GM04503 (cell line): Measurements from ENCODE around the gene NEBL.

Experiments used
- DNase-seq: peaks from one replicate; pipeline ENCODE4 v3.0.0-alpha.2; 2012; ENCODE audit warnings: low read depth

The NEBL gene

DNA sequence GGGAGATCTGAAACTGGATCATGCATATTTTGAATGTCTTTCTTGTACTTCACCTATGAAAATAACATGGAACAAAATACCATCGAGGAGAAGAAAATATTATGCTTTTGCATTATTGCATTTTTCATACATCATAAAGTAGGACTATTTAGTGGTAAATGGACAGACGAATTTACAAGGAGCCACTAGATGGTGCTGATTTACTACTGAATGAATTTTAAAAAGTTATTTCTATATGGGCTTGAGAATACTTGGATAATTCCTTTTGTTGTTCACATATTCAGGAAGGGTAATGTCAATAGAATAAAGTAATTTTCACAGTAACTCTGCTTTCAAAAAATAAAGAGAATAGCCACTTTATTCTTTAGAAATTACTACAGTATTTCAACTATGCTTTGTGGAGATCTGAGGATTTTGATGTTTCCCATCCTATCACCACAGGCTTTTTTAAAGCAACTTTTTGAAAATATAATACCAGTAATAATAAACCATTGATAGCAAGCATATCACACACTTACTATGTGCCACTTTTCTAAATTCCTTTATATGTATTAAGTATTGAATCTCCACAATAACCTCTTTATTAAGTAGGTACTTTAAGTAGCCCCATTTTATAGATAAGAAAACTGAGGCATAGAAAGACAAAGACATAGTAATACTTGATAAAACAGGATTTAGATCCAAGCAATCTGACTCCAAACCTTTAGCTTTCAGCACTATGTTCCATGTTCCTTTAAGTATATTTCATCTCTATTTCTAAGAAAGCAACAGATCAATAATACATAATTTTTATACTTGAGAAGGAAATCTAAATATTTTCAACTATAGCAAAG is 38.6 kb downstream of the NEBL start:
- peak; percentile 1 for DNase-seq

DNA sequence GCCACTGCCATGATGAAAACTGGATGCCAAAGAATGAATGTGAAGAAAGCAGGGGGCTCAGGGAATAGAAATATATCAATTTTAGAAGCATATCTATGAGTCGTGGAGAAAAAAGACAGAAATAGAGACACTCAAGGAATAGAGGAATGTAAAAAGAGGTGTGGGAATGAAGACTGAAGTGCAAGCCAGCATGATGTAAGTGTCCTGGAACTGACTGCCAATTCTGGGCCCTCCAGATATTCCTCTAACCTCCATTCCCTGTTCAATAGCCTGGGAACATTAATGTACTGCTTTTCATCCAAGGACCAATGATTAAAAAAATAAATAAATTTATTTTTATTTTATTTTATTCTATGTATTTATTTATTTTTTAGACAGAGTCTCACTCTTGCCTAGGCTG is 40.6 kb downstream of the NEBL start:
- no peak for DNase-seq

DNA sequence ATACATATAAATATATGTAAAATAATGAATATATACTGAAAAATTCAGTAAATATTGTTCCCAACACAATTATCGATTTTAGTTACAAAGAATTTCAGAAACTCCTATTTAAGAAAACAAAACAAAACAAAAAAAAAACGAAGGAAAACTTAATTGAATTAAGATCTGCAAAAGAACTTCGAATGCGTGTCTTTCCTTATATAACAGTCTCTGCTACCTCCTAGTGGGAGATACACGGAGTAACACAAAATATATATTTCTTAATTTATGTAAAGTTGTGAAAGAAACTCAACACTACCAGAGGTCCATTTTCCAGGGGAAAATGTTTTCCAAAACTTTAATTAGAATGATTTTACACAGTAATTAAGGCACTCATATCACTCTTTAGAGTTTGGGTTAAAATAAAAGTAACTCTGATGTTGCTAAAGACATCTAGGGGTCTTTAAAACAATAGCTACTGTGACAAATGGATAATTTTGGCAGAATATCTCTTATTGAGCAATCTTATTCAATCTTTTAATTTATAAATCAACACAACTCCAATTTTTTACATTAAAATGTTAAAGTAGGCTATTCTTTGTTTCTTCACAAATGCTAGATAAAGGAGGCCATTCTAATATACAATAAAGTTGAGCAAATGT is 41.6 kb downstream of the NEBL start:
- no peak for DNase-seq

DNA sequence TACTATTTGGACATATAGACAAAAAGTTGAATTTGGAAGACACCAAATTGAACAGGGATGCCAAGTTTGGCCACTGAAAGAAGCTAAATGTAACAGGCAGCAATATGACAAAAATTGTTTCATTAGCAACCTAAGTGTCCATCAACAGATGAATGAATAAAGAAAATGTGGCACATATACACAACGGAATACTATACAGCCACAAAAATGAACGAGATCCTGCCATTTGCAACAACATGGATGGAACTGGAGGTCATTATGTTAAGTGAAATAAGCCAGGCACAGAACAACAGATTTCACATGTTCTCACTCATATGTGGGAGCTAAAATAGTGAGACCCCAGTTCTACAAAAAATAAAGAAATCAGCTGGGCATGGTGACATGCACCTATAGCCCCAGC is 43.8 kb downstream of the NEBL start:
- DNase-seq = no peak

DNA sequence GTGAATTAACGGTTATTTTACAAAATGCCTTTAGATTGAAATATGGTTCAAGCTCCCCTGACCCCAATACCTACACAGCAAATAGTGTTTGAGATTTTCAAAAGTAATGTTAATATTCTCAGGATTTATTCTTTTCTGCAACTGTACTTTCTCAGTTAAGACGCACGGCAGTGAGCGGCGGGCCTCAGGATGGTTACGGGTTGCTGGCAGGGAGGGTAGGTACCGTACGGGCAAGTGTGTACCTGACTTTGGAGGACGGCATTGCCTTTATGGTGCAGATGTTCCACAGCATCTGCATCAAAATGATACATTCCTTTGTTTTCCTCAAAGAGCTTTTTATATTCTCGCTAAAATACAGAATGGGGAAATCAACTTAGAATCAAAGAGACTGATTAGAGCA is 44.8 kb downstream of the NEBL start:
- DNase-seq = no peak

DNA sequence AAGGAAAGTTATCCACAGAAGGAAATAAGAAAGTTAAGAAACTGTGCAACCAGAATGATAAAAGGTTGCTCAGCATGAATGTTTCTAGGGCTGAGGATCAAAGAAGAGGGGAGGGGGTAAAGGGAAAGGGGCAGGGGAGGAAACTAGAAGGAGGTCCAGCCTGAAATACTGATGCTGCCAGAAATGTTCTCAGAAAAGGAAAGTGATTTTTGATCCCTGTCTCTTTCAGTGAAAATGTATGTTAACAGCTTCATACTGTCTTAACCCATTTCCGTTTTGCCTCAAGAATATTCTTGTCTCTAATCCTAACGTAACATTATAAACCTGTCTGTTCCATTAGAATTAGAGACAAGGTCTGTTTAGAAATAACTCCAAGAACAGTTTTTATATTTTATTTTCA is 49.6 kb downstream of the NEBL start:
- no peak for DNase-seq

DNA sequence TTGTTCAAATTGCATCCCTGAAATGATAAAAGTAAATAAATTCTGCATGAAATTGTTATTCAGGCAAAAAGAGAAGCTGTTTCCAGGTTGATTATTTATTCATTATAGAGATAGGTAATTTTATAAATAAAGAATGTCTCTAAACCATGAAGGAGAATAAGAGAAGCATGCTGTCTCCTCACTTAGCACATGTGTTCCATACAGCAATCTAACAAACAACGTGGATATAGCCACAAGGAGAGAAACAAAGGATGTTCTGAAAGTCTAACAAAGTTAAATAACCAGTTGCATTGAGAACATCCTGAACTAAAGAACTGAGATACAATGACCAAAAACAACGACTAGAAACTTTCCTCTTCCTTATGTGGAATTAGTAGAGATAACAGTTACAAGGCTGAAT is 50.8 kb downstream of the NEBL start:
- DNase-seq = no peak

DNA sequence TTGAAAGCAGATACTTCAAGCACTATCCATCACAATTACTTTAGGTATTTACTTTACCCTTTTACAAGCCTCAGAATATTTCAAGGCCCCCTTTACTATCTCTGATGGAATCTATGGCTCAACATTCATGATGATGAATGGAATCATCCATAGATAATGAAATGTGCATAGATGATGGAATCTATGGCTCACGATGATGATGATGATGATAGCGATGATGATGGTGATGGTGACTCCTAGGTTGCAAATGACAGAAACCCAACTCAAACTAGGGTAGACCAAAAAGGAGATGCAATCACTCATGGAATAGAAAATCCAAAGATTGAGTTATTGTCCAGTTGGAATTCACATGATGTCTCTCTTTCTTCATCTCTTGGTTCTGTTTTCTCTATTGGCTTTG is 55.7 kb downstream of the NEBL start:
- no peak for DNase-seq

DNA sequence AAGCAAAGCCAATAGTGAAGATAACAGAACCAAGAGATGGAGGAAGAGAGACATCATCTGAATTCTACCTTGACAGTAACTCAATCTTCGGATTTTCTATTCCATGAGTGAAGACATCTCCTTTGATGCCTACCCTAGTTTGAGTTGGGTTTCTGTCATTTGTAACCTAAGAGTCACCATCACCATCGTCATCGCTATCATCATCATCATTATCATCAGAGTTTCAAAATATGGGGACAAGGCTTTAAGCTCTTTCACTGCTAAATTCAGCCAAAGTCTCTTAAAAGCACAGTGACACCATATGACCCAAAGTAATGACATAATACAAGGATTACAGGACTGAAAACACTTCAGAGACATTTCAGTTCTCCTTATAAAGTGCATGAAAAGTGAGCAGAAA is 57.2 kb downstream of the NEBL start:
- DNase-seq = no peak

DNA sequence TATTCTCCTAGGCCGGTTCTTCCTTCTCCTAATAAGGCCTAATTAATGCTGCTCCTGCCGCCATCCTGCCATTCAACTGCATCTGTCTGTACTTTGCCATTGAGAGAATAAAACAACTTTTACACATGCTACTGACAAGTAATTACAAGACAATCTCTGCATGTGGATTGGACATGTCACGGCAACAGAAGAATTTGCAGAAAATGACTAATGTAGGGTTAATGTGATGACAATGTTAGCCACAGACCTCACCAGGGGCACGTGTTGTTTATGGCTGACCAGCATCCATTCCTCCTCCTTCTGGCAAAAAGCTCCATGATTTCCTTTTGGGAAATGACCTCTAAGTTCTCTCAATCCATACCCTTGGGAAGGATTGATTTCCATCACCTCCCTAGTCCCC is 58.0 kb downstream of the NEBL start:
- no peak for DNase-seq

DNA sequence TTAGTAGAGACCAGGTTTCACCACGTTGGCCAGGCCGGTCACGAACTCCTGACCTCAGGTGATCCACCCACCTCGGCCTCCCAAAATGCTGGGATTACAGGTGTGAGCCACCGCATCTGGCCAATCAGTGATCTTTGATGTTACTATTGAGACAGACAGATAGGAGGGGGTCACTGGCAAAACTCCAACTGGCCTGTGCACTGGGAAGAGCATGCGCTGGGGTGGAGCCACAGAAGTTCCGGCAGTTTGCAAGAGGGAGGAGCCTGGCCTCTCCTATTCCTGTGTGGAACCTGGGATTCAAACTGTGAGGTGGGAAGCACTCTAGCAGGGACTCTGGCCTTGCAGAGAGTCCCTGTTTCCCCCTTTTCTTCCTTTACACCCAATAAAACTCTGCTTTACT is 60.7 kb downstream of the NEBL start:
- DNase-seq = no peak

DNA sequence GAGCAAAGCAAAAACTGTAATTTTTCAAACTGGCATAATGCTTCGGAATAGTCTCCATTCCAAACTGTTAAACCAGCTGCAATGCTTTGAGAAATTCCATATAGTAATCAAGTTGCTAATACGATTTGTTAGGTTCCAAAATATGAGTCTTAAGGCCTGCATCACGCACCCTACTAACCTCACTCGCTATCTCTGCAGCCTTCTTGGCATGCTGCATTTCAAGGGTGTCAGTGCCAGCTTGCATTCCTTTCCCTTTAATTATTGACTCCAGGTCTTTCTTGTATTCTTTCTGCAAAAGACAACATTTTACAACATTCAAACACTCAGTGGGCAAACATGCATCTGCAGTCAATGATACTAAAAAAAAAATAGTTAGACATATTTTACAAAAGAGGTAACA is 61.8 kb downstream of the NEBL start:
- no peak for DNase-seq

DNA sequence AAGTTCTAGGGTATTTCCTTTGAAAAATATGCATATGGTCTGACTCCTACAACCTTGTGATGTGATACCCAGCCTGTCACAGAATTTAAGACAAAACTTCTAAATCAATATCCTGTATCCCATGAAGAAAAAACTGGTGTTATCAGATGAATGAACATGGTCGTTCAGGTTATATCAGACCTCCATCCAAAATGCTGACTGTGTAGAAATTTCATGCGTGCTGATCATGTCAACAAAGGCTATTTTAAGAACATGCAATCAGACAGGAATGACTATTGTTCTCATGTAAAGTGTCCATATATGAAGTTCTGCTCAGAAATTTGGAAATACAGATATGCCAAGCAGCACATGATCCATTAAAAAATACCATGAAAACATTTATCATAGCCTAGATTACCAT is 62.3 kb downstream of the NEBL start:
- no peak for DNase-seq

DNA sequence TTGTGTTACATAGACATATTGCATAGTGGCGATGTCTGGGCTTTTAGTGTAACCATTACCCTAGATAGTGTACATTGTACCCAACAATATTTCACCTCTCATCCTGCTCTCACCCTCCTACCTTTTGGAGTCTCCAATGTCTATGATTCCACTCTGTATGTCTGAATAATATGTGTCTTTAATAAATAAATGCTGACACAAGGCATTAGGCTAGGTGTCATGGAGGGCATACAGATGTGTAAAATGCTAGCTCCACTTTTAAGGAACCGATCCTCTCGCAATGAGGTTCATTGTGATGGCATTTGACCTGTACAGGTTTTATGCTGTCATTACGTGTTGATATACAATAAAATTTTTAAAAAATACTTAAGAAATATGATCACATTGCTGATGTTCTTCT is 74.3 kb downstream of the NEBL start:
- no peak for DNase-seq

DNA sequence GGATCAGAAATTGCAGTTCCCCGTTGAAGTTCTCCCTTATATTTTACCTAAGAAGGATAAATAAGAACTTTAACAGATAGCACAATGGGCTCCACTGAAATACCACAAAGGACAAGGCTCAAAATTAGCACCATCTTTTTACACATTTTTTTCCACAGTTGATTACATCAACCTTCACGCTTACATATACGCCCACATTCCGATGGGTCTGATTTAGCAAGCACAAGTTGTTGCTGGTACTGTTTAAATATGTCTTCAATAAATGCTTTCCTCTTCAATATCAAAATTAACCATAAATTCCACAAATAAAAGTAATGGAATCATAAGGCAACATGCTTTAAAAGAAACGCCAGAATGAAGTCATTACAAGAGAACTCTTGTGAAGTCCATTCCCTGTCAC is 79.5 kb downstream of the NEBL start:
- DNase-seq = no peak

DNA sequence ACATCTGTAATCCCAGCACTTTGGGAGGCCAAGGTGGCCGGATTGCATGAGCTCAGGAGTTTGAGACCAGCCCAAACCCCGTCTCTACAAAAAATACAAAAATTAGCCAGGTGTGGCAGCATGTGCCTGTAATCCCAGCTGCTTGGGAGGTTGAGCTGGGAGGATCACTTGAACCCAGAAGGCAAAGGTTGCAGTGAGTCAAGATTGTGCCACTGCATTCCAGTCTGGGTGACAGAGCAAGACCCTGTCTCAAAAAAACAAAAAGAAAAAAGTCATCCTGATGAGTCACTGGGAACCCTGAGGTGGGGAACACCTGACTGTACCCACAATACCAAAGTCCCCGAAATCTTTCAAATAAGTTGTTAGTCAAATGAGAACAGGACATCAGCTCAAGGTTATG is 80.0 kb downstream of the NEBL start:
- DNase-seq = no peak

DNA sequence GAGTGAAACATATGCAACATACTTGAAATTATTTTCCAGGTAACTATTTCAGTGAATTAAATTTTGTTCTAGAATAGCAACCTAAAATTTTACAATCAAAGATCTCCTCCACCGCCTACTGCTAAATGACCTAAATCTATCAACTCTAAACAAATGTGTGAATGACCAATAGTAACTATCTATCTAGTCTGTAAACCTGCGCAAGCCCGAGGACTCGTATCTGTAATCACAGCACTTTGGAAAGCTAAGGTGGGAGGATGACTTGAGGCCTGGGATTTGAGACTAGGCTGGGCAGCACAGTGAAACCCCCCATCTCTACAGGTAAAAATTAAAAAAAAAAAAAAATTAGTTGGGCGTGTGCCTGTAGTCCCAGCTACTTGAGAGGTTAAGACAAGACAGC is 83.0 kb downstream of the NEBL start:
- no peak for DNase-seq

DNA sequence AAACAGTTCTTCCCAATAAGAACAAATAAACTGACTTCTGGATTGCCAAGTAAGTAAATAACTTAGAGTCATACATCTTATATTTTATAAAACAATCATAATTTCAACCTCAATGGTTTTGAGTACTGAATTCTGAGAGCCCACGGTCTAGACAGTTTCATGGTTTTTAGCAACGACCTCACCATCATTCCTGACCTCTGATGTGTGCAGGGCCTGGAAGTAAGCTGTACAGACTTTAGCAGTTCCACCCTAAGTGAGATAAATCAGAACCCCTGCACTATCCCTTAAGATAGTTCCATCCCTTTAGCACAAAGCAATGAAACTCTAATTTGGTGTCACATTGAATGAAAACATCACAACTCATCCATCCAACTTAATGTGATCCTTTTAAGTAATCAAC is 86.0 kb downstream of the NEBL start:
- DNase-seq = no peak

DNA sequence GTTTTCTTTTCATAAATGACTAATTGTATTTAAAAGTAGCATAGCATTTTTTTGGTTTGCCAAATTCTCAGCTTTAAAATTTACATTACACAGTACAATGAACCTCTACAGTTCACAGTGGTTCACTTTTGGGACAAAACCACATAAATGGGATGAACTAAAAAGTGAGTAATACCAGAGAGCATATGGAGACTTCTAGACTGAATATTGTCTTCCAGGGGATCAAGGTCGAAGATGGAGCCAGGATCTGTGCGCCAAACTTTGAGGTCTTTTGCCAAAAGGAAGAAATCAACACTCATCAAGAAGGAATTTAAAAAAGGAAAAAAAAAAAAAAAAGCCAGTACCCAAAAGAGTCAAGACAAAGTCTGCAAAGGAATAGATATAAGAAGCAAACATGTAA is 87.5 kb downstream of the NEBL start:
- no peak for DNase-seq

DNA sequence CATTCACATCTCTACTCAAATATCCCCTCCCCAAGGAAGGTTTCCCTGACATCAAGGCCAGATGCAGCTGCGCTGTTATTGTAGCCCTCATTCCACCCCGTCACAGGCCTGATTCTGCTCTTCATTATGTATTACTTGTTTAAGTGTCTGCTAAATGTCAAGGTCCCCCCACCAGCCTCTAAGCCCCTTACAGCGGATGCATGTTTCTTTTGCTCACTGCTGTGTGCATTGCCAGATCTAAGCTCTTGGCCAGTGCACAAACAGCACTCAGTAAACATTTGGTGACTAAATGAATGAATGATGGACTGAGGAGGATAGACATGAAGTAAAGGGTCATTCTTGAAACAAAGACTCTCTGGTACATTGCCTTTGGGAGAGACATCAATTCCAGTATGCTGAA is 90.6 kb downstream of the NEBL start:
- no peak for DNase-seq

DNA sequence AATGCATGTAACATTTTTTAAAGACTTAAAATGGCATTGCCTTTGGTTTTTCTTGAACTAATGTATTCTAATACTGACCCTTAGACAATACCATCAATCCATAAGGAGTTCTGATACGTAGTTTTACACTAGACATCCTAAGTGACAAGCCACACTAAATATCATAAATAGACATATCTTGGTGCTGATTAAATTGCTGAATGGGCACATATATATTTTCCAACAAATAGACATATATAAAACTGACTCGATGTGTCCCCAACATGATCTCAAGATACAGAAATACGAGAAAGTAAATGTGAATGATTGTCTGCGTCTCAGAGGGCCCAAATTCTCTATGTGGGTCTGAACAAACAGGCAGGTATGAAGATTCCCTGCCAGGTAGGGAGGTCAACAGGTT is 99.8 kb downstream of the NEBL start:
- DNase-seq = no peak

DNA sequence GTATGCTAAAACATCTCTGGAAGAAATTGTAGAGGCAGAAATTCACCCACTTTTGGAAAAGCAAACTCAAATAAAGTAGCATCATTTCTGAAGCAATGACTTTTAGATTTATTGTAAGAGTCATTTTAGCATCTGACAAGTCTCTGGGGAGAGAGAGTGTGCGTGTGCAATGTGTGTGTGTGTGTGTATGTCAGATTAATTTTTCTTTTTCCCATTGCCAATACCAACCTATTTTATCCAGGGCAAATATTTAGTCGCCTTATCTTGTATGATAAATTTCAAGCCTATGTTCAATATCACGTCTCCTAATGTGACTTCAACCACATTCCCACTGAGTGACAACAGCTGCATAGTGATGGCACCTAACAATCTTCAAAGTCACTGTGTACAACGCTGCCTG is 101.7 kb downstream of the NEBL start:
- no peak for DNase-seq

DNA sequence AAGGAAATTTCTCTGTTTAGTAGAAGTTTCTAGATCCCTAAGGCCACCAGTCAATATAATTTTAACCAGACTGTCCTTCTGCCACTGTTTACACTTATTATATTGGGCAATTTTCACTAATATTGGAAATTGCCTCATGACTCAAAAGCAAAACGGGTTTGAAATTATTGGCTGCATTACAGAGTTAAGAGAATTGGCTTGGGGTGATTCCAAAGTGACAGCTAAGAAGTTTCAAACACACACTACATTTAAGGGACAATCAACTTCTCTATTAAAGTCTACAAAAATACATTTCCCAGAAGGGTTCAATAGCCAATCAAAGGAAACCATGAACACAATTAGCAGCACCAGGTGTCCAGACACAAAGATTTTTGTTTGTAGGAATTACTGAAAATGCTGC is 111.9 kb downstream of the NEBL start:
- DNase-seq = no peak
